ENCODE data around the gene FNDC3A.
"Not testable (repeated sequence)": the region's sequence is repeated elsewhere in the genome, so short reads cannot be mapped to it uniquely, and the experiment has no call there.

Gene FNDC3A

DNA sequence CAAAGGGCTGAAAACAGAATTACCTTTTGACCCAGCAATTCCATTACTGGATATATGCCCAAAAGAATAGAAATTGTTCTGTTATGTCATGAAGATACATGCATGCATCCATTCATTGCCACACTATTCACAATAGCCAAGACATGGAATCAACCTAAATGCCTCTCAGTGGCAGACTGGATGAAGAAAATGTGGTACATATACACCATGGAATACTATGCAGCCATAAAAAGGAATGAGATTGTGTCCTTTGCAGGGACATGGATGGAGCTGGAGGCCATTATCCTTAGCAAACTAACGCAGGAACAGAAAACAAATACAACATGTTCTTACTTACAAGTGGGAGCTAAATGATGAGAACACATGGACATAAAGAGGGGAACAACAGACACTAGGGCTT is 92.8 kb downstream of the FNDC3A start:
- FAIRE-seq; DNase-seq (ENCODE audit: insufficient read length, low spot score): not testable (repeated sequence)

DNA sequence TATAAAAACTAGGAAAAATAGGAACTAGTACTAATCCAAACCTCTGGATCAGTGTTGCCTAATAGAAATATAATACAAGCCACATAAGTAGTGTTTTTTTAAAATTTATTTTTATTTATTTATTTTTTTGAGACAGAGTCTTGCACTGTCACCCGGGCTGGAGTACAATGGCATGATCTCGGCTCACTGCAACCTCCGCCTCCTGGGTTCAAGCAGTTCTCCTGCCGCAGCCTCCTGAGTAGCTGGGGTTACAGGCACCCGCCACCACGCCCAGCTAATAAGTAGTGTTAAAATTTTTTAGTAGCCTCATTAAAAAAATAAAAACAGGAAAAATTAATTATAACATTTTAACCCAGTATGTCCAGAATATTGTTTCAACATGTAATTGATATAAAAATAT is 94.3 kb downstream of the FNDC3A start:
- not testable (repeated sequence) for DNase-seq (ENCODE audit: insufficient read length, low spot score); FAIRE-seq

DNA sequence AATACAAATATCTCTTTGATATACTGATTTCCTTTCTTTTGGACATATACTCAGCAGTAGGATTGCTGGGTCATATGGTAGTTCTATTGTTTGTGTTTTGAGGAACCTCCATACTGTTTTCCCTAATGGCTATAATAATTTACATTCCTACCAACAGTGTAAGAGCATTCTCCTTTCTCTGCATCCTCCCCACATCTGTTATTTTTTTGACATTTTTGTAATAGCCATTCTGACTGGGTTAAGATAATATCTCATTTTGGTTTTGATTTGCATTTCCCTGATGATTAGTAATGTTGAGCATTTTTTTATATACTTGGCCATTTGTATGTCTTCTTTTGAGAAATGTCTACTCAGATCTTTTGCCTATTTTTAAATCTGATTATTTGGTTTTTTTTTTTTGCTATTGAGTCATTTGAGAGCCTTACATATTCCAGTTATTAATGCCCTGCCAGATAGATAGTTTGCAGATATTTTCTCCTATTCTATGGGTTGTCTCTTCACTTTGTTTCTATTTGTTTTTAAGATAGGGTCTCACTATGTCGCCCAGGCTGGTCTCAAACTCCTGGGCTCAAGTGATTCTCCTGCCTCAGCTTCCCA is 95.7 kb downstream of the FNDC3A start:
- FAIRE-seq (no peak), DNase-seq (ENCODE audit: insufficient read length, low spot score) (no peak)

DNA sequence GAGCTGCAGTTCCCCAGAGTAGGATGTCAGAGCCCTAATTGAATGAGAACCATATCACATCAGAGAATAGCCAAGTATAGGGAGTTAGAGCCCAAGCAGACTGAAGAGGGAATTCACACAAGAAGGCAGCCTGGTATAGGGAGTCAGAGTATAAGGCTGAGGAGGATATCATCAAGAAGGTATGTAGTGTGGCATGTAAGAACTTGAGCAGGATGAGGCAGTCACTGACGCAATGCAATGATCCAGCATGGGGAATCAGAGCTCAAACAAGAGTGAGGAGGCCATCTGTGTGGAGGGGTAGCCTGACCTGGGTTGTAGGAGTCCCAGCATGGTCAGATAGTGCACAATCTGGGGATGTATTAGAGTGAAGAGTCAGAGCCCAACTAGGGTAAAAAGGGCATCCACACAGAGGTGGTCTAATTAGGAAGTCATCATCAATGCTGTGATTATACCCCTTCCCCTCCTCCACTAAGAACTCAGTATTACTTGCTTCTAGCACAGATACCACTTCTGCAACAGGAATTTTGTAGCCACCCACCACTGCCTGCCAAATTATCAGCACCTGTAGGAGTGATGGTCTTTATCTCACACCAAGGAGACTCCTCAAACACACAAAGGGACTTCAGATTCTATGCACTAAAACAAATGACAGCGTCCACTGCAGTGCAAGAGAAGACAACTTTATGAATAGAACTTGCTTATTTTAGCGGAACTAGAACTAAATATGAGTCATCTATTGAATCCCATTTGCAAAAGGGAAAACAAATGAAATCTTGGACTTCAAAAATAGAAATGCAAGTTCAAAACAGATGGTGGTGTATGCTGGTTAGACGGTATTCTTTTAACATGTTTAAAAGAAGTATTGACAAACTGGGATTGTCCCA is 107.2 kb downstream of the FNDC3A start:
- DNase-seq (ENCODE audit: insufficient read length, low spot score) (peak; percentile 51), FAIRE-seq (peak; percentile 69)

DNA sequence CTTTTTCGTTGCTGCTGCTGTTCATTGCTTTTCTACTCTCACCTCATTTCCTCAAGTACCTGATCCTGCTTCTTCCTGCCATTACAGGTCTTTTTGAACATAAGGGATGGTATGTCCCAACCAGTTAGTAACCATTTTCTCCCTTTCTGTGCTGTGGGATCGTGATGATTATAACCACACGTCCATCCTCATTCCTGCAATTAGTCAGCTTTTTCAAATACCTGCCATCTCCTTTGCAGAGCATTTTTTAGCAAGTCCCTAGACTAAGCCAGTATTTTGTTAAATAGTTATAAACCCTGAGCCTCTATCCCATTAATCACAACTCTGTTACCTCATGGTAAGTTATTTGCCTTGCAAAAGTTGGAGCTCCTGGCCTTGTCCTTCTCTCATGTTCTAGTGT is 109.2 kb downstream of the FNDC3A start:
- FAIRE-seq (no peak), DNase-seq (ENCODE audit: insufficient read length, low spot score) (no peak)

DNA sequence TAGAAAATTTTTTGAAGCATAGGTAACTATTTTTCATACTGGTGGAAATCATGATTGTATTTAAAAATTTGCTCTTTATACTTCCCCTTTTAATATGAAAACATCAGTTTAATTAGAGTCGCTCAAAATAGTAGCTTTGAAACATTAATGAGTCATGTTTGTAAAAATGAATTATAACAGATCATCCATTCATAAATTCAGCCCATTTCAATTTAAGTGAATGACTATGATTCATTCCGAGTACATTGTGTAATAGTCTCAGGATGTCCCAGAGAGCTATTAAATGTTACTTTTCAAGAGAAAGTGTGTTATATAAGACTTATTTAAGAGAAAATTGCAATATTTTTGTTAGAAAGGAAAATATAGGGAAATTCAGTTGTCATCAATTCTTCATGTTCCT is 111.0 kb downstream of the FNDC3A start:
- FAIRE-seq (no peak), DNase-seq (ENCODE audit: insufficient read length, low spot score) (no peak)

DNA sequence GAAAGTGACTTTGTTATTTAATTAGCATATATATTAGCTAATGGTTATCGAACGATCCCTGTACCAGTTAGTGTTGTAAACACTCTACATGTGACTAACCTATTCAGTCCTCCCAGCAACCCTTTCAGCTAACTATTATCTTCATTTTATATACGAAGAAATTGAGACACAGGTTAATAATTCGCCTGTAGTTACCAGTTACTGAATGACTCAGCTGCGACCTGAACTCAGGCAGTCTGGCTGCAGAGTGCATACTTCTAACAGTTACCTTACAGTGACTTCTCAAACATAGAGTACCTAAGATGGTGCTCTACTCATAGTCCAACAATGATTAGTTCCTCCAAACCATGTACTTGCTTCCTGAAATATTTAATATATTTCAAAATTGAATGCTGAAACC is 117.7 kb downstream of the FNDC3A start:
- DNase-seq (ENCODE audit: insufficient read length, low spot score) (no peak), FAIRE-seq (no peak)

DNA sequence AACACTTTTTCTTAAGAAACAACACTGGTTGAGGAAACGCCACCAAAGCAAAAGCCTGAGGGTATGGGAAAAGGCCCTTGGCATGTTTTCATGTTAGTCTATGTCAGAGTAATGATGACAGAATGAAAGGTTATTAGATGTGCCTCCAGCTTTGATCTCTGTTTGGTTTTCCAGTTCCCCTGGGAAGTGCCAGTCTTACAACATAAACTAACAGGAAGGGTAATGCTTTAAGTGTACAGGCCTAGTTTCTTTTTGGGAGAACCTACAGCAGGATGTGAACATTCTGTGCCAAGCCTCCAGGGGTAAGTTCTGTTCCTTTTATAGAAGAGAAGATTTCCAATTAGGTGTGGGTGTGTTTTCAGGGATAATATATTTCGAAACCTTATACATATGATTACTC is 121.7 kb downstream of the FNDC3A start:
- FAIRE-seq (no peak), DNase-seq (ENCODE audit: insufficient read length, low spot score) (no peak)

DNA sequence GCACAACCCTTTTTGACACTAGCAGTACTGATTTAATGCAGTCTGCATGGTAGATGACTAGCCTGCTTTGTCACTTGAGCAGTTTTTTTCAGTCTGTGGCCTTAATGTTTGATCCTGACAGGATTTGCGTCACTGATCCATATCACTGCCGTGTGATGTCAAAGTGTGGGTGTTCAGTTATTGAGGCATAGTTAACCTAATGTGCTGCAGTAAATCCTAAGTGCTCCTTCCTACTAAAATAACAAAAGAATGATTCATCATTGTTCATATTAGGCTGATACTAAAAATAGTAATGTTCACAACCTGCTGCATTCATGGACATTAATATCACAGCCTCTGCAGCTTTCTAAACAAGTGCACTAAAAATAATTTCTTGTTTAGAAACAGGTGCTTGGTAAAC is 122.5 kb downstream of the FNDC3A start:
- FAIRE-seq: no peak
- peak; percentile 19 for DNase-seq (ENCODE audit: insufficient read length, low spot score)

DNA sequence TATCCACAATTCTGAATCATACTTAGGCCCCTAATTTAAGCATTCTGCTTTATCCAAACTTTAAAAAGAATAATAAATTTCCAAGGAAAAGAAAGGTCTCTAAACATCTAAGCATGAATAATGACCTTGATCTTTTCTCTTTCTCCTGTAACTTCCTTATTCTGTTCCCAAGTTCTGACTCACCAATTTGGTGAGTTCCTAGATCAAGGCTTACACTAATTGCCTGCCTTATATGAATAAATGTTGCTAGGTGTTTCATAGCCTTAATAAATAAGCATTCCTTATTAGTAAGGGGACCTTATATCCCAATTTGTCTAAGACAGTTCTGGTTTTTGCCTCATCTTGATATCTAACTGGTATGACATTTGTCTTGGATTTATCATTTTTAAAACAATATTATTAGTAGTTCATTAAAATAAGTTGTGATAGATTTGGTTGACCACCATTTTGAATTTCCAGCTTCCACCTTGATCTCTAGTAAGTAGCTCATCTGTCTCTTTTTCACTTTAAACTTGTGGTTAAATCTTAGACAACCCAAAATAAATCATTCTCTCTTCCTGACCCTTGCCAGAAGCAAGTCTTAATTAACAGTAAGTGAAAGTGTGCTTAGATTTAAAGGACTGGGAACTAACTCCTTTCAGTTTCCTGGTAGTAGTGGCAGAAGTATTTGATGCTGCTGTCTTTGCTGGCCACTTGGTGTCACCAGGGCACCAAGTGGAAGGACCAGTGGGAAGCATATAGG is 123.2 kb downstream of the FNDC3A start:
- DNase-seq (ENCODE audit: insufficient read length, low spot score) (no peak), FAIRE-seq (no peak)

DNA sequence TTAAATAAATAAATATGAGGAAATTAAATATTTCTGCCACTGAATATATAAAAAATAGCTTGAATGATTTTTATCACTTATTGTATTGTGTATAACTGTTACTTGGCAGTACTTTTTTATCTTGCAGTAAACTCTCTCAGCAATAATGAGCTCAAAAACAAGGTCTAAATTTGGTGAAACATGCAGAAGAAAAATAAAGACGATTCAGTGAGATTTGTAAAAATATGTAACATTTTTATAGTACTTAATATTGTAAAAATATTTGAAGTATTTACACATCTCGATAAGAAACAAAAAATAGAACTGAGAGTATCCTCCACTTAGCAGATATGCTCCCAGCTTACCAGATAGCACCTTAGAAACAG is 123.8 kb downstream of the FNDC3A start:
- DNase-seq (ENCODE audit: insufficient read length, low spot score) (no peak), FAIRE-seq (no peak)

DNA sequence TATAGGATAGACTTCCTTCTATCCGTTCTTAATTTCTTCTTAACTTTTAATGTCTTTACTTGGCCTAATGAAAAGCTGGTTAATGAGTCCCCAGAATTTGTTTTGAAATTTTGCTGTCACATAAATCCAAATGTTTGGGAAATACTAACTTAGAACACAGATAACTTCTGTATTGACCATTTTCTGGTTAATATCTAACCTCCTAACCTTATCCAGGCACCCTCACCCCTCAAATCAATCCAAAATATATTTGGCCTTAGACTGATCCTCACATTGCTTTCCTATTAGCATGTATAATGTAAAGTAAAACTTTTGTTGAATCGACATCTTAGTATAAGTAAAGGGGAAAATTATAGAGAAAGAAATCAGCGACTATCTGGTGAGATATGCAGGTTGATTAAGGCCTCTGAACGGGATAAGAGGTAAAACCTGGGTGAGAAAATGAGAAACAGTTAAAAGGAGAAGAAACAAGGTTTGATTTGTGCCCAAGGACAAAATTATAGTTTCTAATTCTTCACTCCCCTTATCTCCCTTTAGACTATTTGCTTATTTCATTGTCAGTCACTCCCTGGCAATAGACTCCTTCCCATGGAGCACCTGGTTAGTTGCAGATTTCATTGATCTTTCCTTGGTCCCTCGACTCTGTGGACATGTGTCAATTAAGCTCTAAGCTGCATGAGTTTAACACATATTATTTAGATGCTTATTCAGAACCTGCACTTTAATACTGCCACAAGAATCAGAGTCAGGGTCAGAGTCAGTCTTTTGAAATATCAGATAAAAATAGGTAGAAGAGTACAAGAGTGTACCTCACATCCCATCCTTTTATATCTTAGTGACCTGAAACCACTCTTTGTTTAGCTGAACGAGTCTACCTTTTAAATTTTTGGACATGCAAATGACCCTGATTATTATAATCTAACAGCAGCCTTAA is 125.2 kb downstream of the FNDC3A start:
- FAIRE-seq (no peak), DNase-seq (ENCODE audit: insufficient read length, low spot score) (no peak)

DNA sequence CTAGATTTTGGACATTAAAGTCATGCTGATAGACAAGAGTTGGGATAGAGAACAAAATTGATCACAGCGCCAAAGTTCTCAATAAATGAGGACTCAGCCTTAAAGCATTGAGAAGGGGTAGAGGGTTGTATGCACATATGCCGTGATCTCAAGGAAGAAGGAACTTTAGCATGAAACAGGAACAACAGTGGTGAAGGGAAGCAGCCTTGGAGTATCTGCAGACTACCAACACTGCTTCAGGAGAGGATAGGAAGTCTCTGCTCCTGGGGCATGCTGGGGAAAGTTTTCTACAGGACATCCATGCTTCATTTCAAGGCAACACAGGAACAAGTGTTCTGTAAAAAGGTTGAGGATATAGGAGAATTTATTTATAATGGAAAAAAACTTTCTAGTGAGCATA is 132.5 kb downstream of the FNDC3A start:
- FAIRE-seq (no peak), DNase-seq (ENCODE audit: insufficient read length, low spot score) (no peak)

DNA sequence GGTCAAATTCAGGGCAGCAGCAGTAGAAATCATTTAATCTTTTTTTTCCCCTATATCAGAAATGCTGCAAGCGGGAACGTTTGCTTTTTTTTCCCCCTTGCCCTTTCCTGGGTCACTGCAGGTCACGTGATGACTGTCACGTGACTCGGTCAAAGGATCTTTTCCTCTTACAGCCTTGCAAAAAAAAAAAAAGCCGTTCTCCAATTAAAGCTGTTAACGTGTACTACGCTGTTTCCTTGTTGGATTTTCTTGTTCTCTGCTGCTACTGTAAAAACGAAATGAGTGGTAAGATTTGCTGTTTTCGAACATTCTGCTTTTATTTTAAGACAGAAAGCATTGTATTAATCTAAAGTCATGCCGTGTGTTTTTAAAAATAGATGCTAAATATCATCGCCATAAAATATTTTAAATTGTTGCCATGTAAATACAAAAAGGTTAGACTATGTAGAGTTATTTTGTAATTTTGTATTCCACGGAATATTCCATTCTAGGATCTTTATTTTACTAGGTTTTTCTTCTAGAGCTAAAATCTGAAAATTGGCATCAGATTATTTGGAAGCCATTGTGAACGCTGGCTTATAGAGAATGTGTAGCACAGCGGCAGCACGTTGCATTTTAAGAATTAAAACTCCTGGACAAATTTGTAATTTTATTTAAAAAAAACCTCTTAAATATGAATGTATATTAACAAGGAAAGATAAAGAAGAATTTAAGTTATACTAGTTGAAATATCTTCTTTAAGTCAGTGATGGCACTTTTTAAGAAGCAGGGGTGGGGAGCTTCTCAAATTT is 134.6 kb downstream of the FNDC3A start:
- FAIRE-seq: no peak

DNA sequence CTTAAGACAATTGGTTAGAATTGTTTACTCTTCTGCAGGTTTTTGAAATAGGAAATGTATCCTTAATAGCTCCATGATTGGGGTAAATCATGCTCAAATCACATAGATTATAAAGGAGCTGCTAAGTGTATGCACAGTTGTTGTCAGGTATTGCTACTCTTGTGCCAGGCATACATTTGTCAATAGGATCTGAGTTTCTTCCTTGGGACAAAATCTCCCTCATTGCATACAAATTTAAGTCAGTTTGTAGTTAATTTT is 135.1 kb downstream of the FNDC3A start:
- DNase-seq (ENCODE audit: insufficient read length, low spot score) (no peak), FAIRE-seq (no peak)

More for the DNA sequence above, 134.6 kb downstream of the FNDC3A start:
- DNase-seq (ENCODE audit: insufficient read length, low spot score): peak; percentile 47

DNA sequence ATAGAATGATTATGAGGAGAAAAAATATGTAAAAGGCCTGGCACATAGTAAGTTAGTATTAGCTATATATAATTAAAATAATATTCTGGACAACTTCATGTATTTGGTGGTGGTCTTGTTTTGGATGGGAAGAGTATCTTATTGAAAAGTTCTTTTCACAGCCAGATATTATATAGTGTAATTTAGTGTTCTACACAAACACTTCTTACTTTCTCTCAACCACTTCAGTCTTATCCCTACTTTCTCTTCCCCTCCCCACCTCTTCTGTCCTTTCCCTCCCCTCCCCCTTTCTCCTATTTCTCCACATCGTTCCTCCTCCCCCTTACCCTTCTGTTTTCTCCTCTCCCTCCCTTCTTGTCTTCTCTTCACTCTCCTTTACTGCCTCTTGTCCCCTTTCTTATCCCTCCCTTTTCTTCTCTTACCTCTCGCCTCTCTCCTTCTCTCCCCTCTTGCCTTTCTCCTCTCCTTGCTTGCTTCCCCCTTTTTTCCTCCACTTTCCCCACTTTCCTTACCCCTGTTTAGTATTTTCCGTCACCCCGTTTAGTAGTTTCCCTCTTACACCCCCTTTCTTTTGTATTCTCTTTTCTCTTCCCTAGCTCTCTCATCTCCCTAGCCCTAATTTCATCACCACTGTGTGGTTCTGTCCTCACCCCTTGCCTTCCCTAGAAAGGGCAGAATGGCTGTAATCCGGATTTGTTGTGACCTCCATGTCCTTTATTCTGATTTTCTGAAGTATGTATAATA is 137.2 kb downstream of the FNDC3A start:
- no peak for FAIRE-seq
- DNase-seq (ENCODE audit: insufficient read length, low spot score): no peak

DNA sequence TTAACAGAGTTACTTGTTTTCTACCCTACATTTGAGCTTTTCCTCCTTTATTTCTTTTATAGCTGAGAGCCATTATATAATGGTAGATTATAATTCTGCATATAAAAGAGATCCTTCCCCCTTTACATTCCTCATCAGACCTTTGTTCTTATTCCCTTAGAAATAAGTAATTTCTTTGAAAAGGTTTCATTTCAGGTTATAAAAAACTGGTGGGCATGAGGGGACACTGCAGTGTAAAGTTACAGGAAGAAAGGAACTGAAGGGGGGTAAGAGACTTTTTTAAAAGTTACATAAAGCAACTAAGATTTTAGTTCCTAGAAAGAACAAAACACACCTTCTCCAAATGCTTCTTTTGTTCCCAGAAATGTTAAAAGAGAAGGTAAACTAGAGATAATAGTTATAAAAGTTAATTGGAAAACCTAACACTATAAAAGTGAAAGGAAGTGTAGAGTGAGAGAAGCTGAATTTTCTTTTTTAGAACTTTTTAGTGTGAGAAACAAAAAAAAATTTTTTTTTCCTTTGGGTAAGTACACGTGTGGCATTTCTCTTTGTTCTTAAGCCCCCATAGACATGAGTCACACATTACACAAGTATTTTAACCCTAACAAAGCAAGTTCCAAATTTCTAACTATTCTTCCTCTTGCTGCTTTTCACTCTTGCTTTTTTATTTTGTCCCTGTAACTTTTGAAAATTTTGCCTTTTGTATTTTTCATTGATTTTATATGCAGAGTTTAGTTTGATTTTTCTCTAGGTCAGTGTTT is 138.0 kb downstream of the FNDC3A start:
- FAIRE-seq (no peak), DNase-seq (ENCODE audit: insufficient read length, low spot score) (no peak)

DNA sequence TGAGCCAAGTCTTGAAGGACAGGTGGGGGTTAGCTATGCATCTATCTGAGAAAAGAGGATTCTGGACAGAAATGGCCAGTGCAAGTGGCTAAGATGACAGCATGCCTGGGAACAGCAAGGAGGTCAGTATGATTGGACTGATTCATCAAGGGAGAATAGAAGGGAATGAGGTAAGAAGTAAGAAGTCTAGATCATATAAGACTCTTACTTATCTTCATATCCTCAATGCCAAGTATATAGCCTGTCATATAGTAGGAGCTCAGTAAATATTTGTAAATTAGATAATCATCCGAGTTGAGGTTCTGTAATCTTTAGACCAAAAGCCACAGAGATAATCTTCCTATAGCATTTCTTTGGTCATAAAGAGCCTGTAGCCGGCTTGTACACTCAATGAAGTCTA is 141.2 kb downstream of the FNDC3A start:
- DNase-seq (ENCODE audit: insufficient read length, low spot score) (no peak), FAIRE-seq (no peak)

DNA sequence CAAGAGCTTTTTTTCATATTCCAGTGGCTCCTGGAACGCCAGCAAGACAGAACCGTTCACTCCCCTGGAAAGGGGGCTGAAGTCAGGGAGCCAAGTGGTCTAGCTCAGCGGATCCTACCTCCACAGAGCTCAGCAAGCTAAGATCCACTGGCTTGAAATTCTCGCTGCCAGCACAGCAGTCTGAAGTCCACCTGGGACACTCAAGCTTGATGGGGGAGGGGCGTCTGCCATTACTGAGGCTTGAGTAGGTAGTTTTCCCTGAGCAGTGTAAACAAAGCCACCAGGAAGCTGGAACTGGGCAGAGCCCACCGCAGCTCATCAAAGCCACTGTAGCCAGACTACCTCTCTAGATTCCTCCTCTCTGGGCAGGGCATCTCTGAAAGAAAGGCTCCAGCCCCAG is 142.7 kb downstream of the FNDC3A start:
- DNase-seq (ENCODE audit: insufficient read length, low spot score); FAIRE-seq: not testable (repeated sequence)
